Measurements from ENCODE around the gene MAPRE3.

Gene MAPRE3

GRCh38 chr2:26951236-26951635, 19.2 kb upstream of the MAPRE3 start:
- TF ChIP-seq ZFP3 (CRISPR knock-in tag; IDR thresholded peaks at IDR 0.05) (no peak), ISL1 (CRISPR knock-in tag; IDR thresholded peaks at IDR 0.05) (no peak), CSDC2 (CRISPR knock-in tag; IDR thresholded peaks at IDR 0.05) (no peak), BACH2 (CRISPR knock-in tag; IDR thresholded peaks at IDR 0.05; ENCODE audit: borderline replicate concordance) (no peak)
- no peak for ATAC-seq

- TF ChIP-seq CREB5 (CRISPR knock-in tag; IDR thresholded peaks at IDR 0.05; ENCODE audit: low read depth) (no peak), ARNTL (CRISPR knock-in tag; IDR thresholded peaks at IDR 0.05; ENCODE audit: borderline replicate concordance, low read depth) (no peak), TOX (CRISPR knock-in tag; IDR thresholded peaks at IDR 0.05; ENCODE audit: borderline replicate concordance) (no peak), OSR1 (CRISPR knock-in tag; IDR thresholded peaks at IDR 0.05) (no peak), CSDC2 (CRISPR knock-in tag; IDR thresholded peaks at IDR 0.05) (no peak), RARB (CRISPR knock-in tag; IDR thresholded peaks at IDR 0.05) (no peak), ZFP3 (CRISPR knock-in tag; IDR thresholded peaks at IDR 0.05) (no peak), PPARA (CRISPR knock-in tag; IDR thresholded peaks at IDR 0.05; ENCODE audit: borderline replicate concordance) (no peak)
- TF ChIP-seq, protein P1, sequence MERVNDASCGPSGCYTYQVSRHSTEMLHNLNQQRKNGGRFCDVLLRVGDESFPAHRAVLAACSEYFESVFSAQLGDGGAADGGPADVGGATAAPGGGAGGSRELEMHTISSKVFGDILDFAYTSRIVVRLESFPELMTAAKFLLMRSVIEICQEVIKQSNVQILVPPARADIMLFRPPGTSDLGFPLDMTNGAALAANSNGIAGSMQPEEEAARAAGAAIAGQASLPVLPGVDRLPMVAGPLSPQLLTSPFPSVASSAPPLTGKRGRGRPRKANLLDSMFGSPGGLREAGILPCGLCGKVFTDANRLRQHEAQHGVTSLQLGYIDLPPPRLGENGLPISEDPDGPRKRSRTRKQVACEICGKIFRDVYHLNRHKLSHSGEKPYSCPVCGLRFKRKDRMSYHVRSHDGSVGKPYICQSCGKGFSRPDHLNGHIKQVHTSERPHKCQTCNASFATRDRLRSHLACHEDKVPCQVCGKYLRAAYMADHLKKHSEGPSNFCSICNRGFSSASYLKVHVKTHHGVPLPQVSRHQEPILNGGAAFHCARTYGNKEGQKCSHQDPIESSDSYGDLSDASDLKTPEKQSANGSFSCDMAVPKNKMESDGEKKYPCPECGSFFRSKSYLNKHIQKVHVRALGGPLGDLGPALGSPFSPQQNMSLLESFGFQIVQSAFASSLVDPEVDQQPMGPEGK (CRISPR knock-in tag; IDR thresholded peaks at IDR 0.05; ENCODE audit: borderline replicate concordance): no peak
- TF ChIP-seq, protein P2, sequence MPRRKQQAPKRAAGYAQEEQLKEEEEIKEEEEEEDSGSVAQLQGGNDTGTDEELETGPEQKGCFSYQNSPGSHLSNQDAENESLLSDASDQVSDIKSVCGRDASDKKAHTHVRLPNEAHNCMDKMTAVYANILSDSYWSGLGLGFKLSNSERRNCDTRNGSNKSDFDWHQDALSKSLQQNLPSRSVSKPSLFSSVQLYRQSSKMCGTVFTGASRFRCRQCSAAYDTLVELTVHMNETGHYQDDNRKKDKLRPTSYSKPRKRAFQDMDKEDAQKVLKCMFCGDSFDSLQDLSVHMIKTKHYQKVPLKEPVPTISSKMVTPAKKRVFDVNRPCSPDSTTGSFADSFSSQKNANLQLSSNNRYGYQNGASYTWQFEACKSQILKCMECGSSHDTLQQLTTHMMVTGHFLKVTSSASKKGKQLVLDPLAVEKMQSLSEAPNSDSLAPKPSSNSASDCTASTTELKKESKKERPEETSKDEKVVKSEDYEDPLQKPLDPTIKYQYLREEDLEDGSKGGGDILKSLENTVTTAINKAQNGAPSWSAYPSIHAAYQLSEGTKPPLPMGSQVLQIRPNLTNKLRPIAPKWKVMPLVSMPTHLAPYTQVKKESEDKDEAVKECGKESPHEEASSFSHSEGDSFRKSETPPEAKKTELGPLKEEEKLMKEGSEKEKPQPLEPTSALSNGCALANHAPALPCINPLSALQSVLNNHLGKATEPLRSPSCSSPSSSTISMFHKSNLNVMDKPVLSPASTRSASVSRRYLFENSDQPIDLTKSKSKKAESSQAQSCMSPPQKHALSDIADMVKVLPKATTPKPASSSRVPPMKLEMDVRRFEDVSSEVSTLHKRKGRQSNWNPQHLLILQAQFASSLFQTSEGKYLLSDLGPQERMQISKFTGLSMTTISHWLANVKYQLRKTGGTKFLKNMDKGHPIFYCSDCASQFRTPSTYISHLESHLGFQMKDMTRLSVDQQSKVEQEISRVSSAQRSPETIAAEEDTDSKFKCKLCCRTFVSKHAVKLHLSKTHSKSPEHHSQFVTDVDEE (CRISPR knock-in tag; IDR thresholded peaks at IDR 0.05): no peak
- ATAC-seq: no peak
Observed at GRCh38 chr2:26952374-26952773, 18.1 kb upstream of the MAPRE3 start.

DNA sequence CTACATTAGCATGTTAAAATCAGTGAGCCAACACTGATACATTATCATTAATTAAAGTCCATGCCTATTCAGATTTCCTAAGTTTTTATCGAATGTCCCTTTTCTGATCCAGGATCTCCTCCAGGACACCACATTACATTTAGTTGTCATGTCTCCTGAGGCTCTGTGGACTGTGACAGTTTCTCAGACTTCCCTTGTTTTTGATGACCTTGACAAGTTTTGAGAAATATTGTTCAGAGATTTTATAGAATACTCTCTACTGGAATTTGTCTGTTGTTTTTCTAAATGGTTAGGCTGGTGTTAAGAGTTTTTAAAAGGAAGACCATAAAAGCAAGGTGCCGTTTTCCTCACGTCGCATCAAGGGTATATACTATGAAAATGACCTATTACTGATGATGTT, 16.3 kb upstream of the MAPRE3 start:
- TF ChIP-seq ZC3H10 (CRISPR knock-in tag; IDR thresholded peaks at IDR 0.05) (no peak), CREB5 (CRISPR knock-in tag; IDR thresholded peaks at IDR 0.05; ENCODE audit: low read depth) (no peak), OSR1 (CRISPR knock-in tag; IDR thresholded peaks at IDR 0.05) (no peak), TCF4 (CRISPR knock-in tag; IDR thresholded peaks at IDR 0.05; ENCODE audit: borderline replicate concordance) (no peak), ZNF8 (CRISPR knock-in tag; IDR thresholded peaks at IDR 0.05) (no peak), ISL1 (CRISPR knock-in tag; IDR thresholded peaks at IDR 0.05) (no peak), ESRRG (CRISPR knock-in tag; IDR thresholded peaks at IDR 0.05) (no peak), ZNF565 (CRISPR knock-in tag; conservative IDR thresholded peaks at IDR 0.05; ENCODE audit: low read depth) (no peak)
- TF ChIP-seq, protein P2 (CRISPR knock-in tag; IDR thresholded peaks at IDR 0.05): no peak
- ATAC-seq: no peak

DNA sequence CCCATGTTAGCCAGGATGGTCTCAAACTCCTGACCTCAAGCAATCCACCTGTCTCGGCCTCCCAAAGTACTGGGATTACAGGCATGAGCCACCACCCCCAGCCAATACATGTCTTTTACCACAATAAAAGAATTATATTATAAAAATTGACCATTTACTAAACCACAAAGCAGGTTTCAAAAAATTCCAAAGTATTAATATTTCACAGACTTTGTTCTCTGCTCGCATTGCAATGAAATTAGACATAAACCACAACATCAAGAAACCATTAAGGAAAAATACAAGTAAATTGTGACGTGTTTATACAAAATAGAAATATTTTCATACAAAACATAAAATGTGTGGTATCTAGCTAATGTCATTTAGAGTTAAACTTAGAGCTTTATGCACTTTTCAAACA, 13.4 kb upstream of the MAPRE3 start:
- ATAC-seq: no peak
- no peak for TF ChIP-seq GLIS3 (CRISPR knock-in tag; IDR thresholded peaks at IDR 0.05)
- TF ChIP-seq ZFP30 (CRISPR knock-in tag; IDR thresholded peaks at IDR 0.05): no peak
- TF ChIP-seq ARNTL (CRISPR knock-in tag; IDR thresholded peaks at IDR 0.05; ENCODE audit: borderline replicate concordance, low read depth): no peak
- TF ChIP-seq ZC3H10 (CRISPR knock-in tag; IDR thresholded peaks at IDR 0.05): no peak
- TF ChIP-seq ZNF70 (CRISPR knock-in tag; IDR thresholded peaks at IDR 0.05): no peak
- no peak for TF ChIP-seq ZNF565 (CRISPR knock-in tag; conservative IDR thresholded peaks at IDR 0.05; ENCODE audit: low read depth)
- TF ChIP-seq RARB (CRISPR knock-in tag; IDR thresholded peaks at IDR 0.05): no peak
- TF ChIP-seq, protein P1 (CRISPR knock-in tag; IDR thresholded peaks at IDR 0.05; ENCODE audit: borderline replicate concordance): no peak
- TF ChIP-seq ZFP3 (CRISPR knock-in tag; IDR thresholded peaks at IDR 0.05): no peak
- no peak for TF ChIP-seq OSR1 (CRISPR knock-in tag; IDR thresholded peaks at IDR 0.05)
- TF ChIP-seq, protein P2 (CRISPR knock-in tag; IDR thresholded peaks at IDR 0.05): no peak
- no peak for TF ChIP-seq TOX (CRISPR knock-in tag; IDR thresholded peaks at IDR 0.05; ENCODE audit: borderline replicate concordance)
- no peak for TF ChIP-seq BACH2 (CRISPR knock-in tag; IDR thresholded peaks at IDR 0.05; ENCODE audit: borderline replicate concordance)

Measured in SK-N-SH treated with all-trans-retinoic acid at 6 μM for 48 hours (cell line).